ENCODE measurements around the gene AMMECR1.
"Not testable (repeated sequence)": the region's sequence is repeated elsewhere in the genome, so short reads cannot be mapped to it uniquely, and the experiment has no call there.

Gene AMMECR1

GRCh38 chrX:110317820-110318663 lies at the start of gene AMMECR1:
Gene AMMECR1 (minus strand): TSS chrX:110318085. CDS start chrX:110318071, 14 bp downstream.
- peak; percentile 94 for DNase-seq

GRCh38 chrX:110363244-110363643 lies 45.4 kb upstream of the AMMECR1 start:
- peak; percentile 70 for DNase-seq

- no peak for DNase-seq
Measured at GRCh38 chrX:110359273-110359672, 41.4 kb upstream of the AMMECR1 start.

GRCh38 chrX:110358548-110358947 lies 40.7 kb upstream of the AMMECR1 start, which contains the start of gene RTL9:
Gene RTL9 (plus strand): TSS chrX:110358848. CDS start chrX:110450618, 91,770 bp downstream.
- DNase-seq, result no peak

GRCh38 chrX:110346681-110347080 lies 28.8 kb upstream of the AMMECR1 start:
- no peak for DNase-seq

GRCh38 chrX:110341189-110342035 lies 23.5 kb upstream of the AMMECR1 start:
- DNase-seq, result peak; percentile 79

GRCh38 chrX:110338935-110339334 lies 21.1 kb upstream of the AMMECR1 start:
- peak; percentile 41 for DNase-seq

- not testable (repeated sequence) for DNase-seq
Measured at GRCh38 chrX:110333458-110333857, 15.6 kb upstream of the AMMECR1 start.

GRCh38 chrX:110331444-110332030 lies 13.7 kb upstream of the AMMECR1 start:
- no peak for DNase-seq

- DNase-seq, result not testable (repeated sequence)
Measured at GRCh38 chrX:110328613-110329012, 10.7 kb upstream of the AMMECR1 start.

- DNase-seq, result peak; percentile 55
Measured at GRCh38 chrX:110327336-110327735, 9.5 kb upstream of the AMMECR1 start.

- no peak for DNase-seq
Measured at GRCh38 chrX:110326712-110327111, 8.8 kb upstream of the AMMECR1 start.

- DNase-seq, result no peak
Measured at GRCh38 chrX:110322603-110323002, 4.7 kb upstream of the AMMECR1 start.

- DNase-seq, result peak; percentile 57
Measured at GRCh38 chrX:110321670-110322069, 3.8 kb upstream of the AMMECR1 start.

- DNase-seq, result peak; percentile 74
Measured at GRCh38 chrX:110321081-110321480, 3.2 kb upstream of the AMMECR1 start.

- peak; percentile 57 for DNase-seq
Measured at GRCh38 chrX:110320381-110320987, 2.6 kb upstream of the AMMECR1 start.

GRCh38 chrX:110318664-110318968 lies 731 bp upstream of the AMMECR1 start:
- DNase-seq, result no peak

GRCh38 chrX:110317061-110317819 lies 645 bp downstream of the AMMECR1 start:
- DNase-seq, result peak; percentile 75

GRCh38 chrX:110316351-110317060 lies 1.4 kb downstream of the AMMECR1 start:
- DNase-seq, result peak; percentile 75

- peak; percentile 49 for DNase-seq
Measured at GRCh38 chrX:110315551-110315950, 2.3 kb downstream of the AMMECR1 start.

GRCh38 chrX:110311437-110312230 lies 6.3 kb downstream of the AMMECR1 start:
- DNase-seq, result no peak

All from OCI-M1 (cell line).